AG04449 (cell line): Measurements from ENCODE around the gene SEPTIN12.

Experiments
- CTCF ChIA-PET: fragments of 350-600 bp; formaldehyde crosslinking; extraction: SDS; loops from one replicate; lab custom pipeline; 2021; ENCODE audit warnings: antibody characterized with exemption; lab: Yijun Ruan, JAX
- POLR2A ChIA-PET: fragments of 400-600, 350-600 bp; formaldehyde crosslinking; extraction: SDS; loops from one replicate; lab custom pipeline; 2020; ENCODE audit warnings: antibody characterized with exemption, inconsistent platforms; lab: Yijun Ruan, JAX
- DNase-seq: peaks from one replicate; pipeline ENCODE4 v3.0.0-alpha.2; 2010; ENCODE audit warnings: low read depth, low spot score
- H3K4me3 ChIP-seq: 2 replicates; pipeline ENCODE4 v1.5.1; 2011; ENCODE audit warnings: low read depth, mild to moderate bottlenecking, control low read depth, low read length
- CTCF ChIP-seq: IDR thresholded peaks from one replicate; pipeline ENCODE4 v1.5.1; 2011; ENCODE audit warnings: mild to moderate bottlenecking, moderate library complexity, low read length, control low read depth, inconsistent platforms; ENCODE audit not compliant: insufficient read depth; ENCODE audit errors: missing control alignments

Gene SEPTIN12

DNA sequence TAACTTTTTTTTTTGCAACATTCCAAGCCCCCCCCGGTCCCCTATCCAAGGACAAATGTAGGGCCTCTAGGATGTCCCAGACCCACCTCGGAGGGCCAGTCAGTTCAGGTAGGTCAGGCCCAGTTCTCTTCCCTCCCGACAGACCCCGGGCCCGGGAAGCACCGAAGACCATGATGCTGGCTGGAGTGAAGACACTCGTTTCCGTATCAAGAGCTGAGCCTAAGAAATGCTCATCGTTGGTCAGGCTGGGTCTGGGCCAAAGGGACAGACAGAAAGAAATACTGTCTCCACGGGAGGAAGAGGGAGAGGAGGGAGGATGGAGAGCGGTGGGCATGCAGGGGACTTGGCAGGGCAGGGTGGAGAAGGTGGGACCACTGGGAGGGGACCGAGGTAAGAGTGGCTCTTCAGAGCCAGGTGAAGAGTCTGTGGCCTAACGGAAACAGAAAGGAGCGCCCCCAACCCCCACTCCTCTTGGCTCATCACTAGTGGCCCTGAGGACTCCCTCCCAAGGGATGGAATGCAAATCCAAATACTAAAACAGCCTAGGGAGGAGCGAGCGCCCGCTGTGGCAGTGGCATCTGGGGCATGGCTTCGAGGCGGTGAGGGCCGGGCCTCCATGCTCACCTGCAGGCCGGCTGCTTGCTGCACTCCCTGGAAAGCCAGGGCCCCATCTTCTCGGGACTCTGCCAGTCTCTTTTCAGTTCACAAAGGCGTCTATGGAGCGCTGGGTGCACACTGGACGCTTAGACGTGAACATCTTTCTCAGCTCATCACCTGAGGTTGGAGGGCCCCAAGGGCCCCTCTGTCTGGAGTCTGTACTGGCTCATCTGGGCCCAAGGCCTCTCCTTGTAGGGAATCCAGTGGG, 16.0 kb upstream of the SEPTIN12 start:
- no peak for TF ChIP-seq CTCF
- POLR2A ChIA-PET: interaction anchor here (0.6 kb wide), 1 partner anchor 18 kb away, joined by 3 read pairs; no protein-coding TSS in a partner anchor
- DNase-seq: no peak
- H3K4me3 ChIP-seq: no peak overlapping the region
- CTCF ChIA-PET: no interaction called here

GRCh38 chr16:4803401-4803844, 15.3 kb upstream of the SEPTIN12 start:
- H3K4me3 ChIP-seq: no peak overlapping the region
- POLR2A ChIA-PET: interaction anchor here (0.6 to 2.1 kb wide), 4 partner anchors 19 to 71 kb away, joined by 3 to 8 read pairs (median 3); partner anchors contain the start of genes ANKS3 and DNAAF8
- TF ChIP-seq CTCF: no peak
- no peak for DNase-seq
- CTCF ChIA-PET: interaction anchor here (2.0 kb wide), 1 partner anchor 152 kb away, joined by 15 read pairs; no protein-coding TSS in a partner anchor

DNA sequence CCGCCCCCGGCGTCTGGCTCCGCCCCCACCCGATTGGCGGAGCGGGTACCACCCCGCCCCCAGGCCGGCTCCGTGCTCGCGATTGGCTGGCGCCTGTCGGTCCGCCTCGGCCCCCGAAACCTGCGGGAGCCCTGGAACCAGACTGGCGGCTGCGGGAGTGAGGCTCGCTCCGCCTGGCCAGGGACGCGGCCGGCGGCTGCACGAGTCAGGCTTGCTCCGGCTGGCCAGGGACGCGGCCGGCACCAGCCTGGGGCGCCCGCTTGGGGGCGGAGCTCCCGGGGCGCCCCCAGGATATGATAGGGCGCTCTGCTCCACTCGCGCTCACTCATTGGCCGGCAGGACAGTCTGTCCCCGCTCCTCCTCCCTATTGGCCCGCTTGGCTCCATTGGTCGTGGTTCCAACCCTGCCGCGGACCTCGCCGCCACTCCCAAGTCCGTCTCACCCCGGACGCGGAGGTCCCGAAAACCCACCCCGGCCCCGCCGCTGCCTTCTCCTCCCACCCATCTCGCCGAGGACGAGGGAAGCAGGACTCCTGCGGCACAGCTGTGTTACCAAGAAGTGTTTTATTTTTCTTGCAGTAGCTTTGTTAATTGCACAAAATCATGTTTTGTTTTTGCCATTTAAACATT, 14.6 kb upstream of the SEPTIN12 start:
- TF ChIP-seq CTCF: no peak
- H3K4me3 ChIP-seq: peak overlapping the region; percentile 80
- ChIA-PET CTCF (interaction anchor here (2.0 kb wide), 1 partner anchor 153 kb away, joined by 15 read pairs; no protein-coding TSS in a partner anchor), POLR2A (interaction anchor here (0.8 to 2.1 kb wide), 5 partner anchors 17 to 72 kb away, joined by 3 to 8 read pairs (median 3); partner anchors contain the start of genes ANKS3 and DNAAF8)
- peak; percentile 37 for DNase-seq

GRCh38 chr16:4801962-4802658, 14.0 kb upstream of the SEPTIN12 start, which contains the start of gene ROGDI:
ROGDI (minus strand) TSS chr16:4802633; CDS start chr16:4802571, 62 bp downstream.
- DNase-seq: no peak
- no peak for TF ChIP-seq CTCF
- H3K4me3 ChIP-seq: peak within 1 kb of the TSS; percentile 80
- ChIA-PET CTCF (interaction anchor here (2.0 kb wide), 1 partner anchor 154 kb away, joined by 15 read pairs; no protein-coding TSS in a partner anchor), POLR2A (interaction anchor here (0.8 to 2.1 kb wide), 5 partner anchors 16 to 73 kb away, joined by 3 to 8 read pairs (median 3); partner anchors contain the start of genes ANKS3 and DNAAF8)

- CTCF ChIA-PET: interaction anchor here (1.5 to 2.0 kb wide), 2 partner anchors 155 kb away, joined by 3 to 15 read pairs; no protein-coding TSS in a partner anchor
- POLR2A ChIA-PET: interaction anchor here (2.1 kb wide), 1 partner anchor 67 kb away, joined by 8 read pairs; the partner anchor contains the start of genes ANKS3 and DNAAF8
- DNase-seq: no peak
- H3K4me3 ChIP-seq: peak overlapping the region; percentile 80
- TF ChIP-seq CTCF: no peak
Measured at GRCh38 chr16:4801051-4801961, 13.2 kb upstream of the SEPTIN12 start.
